AML-193 (cell line): ENCODE data around the gene SLC41A1.
A peak's percentile ranks its signal among the peaks of the same experiment; 100 is the strongest.

Experiments
- DNase-seq, 2 experiments: peaks; one replicate each; lab custom pipeline; 2025; lab: John Stamatoyannopoulos, UW

Gene SLC41A1

DNA sequence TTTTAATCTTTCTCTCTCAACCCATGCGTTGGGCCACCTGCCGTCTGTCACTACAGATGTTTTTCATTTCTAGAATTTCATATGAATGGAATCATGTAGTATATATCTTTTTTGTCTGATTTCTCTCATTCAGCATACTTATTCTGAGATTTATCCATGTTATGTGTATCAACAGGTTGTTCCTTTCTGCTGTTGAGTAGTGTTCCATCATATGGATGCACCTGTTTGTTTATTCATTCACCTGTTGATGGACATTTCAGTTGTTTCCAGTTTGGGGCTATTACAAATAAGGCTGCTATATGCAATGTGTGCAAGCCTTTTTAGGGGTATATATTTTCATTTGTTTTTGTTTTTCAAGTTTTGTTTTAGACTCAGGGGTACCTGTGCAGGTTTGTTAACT, 9.4 kb upstream of the SLC41A1 start:
- no peak for DNase-seq

DNA sequence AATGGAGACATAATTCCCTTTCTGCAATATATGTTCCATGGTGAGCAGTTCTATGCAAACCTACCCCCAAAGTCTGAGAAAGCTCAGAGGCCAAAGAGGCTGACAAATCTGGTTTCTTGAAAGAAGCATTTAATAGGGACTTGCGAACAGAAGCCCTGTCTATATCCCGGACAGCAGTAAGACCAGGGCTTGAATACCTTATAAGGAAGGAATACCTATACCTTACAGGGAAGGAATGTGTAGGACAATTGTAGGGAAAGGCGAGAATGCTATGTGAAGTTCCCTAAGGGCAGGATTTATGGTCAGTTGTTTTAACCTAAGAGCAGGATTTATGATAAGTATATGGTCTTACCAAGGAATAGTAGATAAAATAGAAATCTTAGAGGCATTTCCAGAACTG, 5.0 kb upstream of the SLC41A1 start:
- DNase-seq = no peak

DNA sequence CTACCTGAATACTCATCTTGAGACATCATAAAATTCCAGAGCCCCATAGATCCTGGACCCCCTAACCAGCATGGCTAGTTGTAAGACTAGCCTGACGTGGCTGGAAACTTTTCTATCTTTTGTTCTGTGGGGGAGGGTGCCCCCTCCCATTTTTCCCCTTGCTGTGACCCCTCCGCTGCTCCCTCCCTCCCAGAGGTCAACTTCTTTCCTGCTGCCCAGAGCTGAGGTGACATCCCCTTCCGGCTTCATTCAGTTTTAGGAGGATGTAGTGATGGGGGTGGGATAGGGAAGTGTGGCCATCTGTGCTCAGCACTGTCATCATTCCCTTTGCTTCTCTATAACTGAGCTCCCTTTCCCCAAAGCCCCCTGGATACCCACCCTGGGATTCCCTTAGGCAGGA, 4.4 kb upstream of the SLC41A1 start:
- DNase-seq = no peak

- no peak for DNase-seq
Measured at GRCh38 chr1:205813755-205814058, 709 bp upstream of the SLC41A1 start.

DNA sequence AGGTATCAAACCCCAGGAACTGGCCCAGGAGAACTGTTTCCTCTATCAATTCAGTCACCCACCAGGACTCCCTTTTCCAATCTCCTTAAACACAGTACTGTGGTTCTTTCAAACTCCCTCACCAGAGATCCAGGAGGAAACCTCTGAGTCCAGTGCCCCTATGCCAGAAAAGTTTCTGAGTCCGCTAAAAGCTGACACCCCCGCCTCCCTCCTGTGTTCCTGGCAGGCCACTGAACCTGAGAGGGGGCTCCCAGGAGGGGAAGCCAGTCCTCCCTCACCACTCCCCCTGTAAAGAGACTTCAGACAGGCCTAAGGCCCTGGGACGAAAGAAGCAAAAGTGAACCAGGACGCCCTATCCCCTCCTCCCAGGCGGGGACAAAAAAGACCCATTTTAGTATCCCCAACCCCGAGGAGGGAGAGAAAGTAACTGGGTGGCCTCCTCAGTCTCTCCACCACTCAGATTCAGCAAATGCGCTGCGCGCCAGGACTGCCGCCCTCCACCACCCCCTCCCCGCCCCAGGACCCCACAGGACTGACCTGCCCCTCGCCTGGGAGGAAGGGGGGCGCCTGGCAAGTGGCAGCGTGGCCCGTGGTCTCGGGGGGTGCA, 624 bp downstream of the SLC41A1 start:
- no peak for DNase-seq

DNA sequence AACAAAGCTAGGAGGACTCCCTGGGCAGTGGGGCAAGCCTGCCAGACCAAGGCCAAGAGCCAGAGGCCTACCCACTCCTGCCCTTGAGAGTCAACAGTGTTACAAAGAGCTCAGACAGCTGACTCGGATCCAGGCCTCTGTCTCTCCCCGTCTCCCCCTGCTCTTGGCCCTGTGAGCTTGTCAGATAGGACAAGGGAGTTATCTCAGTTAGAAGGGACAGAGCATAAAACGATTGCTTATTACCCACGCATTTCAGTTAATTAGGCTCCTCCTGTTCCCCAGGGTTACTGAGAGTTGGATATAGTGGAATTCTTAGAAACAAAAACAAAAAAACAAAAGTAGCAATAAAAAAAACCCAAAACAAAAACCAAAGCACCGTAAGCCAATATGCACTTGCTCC, 1.3 kb downstream of the SLC41A1 start:
- DNase-seq = no peak

DNA sequence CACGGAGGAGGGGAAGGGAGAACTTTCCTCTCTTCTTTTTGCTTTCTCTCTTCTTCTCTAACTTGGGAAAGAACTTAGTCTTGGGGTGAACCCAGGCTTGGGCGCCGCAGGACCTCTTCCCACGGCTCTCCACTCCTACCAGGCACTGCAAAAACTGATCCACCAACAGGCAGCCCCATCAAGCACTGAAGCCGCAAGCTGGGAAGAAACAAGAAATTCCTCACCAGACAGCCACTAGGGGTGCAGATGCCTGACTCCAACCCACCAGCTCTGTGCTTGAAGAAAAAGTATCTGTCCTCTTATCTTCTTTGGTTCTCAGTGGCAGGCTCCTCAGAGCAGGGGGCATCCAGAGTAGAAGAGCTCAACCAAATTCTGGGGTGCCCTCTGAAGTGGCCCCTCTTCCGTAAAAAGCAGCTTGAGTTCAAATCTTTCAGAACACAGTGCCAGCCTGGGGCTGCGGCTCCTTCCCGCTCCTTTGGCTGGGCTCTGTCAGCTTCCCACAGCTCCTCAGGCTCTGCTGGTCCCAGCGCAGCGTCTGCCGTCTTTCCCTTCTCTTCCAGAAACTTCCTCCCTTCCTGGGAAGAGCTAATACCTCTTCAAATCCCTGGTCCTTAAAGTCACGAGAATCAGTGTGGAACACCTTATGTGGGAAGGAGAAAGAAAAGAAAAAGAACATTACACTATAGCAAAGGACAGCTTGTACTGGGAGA, 2.4 kb downstream of the SLC41A1 start:
- DNase-seq = no peak

GRCh38 chr1:205809942-205810345, 3.1 kb downstream of the SLC41A1 start:
- DNase-seq = no peak

DNA sequence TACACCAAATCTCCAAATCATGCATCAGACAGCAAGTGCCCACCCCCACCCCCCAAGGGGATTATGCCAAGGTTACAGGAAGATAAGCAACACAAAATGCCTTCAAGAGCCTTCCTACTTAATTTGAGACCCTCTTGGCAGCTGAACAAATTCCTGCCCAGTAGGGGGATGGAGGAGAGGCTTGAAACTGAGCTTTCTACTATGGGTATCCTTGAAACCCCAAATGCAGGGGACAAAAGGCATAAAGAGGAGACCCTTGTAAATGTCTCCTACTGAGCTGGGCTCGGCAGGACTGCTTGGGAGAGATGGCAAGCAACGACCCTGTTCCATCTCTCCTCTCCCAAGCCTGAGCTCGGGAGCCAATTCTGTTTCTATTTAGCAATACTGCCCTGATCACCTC, 3.5 kb downstream of the SLC41A1 start:
- no peak for DNase-seq

- DNase-seq = no peak
Measured at GRCh38 chr1:205805082-205805711, 7.8 kb downstream of the SLC41A1 start.

DNA sequence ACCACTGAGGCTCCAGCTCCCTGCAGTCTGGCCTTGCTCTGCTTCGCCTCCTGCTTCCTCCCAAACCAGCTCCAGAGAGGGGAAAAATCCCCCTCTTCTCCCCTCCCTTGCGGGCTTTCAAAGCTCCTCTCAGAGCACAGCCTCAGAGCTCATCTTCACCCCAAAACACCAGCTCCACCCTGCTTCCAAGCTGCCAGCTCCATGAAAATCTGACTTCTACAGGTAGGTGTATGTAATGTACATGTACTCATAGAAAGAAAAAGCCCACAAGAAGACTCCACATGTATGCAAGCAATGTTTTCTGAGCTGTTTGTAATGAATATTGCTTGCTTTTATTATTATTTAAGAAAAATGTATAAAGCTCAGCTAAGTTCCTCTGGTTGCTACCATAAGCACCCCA, 8.4 kb downstream of the SLC41A1 start:
- no peak for DNase-seq

GRCh38 chr1:205803986-205804385, 9.0 kb downstream of the SLC41A1 start:
- no peak for DNase-seq

DNA sequence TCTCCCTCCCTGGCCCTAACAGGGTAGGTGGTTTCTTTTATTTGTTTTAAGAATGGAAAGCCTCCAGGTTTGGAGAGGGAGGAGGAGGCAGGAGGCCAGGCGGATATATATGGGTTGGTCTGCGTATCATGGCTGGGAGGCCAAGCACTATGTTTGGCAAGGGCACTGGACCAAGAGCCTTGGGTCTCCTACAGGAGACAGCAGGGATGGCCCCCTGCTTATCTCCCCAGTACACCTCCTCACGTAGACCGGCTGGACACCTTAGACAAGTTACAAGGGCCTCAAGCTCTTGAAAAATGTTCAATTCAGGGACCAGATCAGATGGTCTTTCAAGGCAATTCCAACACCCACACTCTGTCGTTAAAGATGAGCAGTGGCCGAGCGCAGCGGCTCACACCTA, 10.9 kb downstream of the SLC41A1 start:
- DNase-seq = no peak

DNA sequence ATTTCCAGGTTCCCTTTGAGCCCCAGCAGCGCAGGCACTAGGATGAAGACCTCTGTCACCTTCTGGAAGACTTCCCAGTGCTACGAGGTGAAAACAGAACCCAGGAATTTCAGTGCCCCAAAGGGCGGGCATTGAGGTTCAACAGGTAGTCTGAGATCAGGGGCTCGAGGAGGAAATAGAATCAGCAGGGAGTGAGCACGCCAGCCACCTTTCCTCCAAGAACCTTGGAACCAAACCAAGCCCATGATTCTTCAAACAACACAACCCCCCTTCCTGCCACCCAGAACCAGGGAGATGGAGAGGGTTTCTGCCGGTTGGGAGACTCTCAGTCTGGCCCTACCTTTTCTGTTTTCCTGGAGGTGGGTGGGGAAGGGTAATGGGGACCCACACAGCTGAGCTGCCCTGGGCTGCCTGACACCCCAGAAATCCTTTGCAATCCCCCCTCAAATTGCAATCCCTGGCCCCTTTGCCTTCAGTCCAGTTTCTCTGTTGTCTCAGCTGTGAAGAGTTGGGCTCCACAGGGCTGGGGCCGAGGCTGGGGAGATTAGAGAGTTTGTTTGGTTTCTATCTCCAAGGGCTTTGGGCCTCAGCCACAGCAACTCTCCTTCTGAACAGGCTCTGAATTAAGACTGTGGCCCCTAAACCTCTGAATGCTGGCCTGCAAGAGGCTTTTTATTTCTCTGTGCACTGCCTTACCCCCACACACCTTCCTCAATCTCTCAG, 11.9 kb downstream of the SLC41A1 start:
- DNase-seq = no peak

DNA sequence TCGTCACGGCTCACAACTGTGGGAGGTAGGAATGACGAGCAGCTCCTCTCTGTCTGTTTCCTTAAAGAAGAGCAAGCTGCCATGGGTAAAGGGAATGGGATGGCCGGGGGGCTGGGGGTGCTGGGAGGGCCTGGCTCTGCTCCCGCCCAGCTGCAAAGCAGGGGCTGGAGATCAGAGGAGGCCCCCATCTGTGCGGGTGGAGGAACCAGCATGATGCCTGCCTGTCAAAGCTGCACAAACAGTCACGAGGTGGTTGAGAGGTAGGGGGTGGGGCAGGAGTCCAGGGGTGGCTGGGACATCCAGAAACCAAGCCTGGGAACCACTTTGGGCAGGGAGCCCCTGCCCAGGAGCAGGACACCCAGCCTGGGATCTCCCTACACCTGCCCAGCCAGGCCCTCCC, 12.6 kb downstream of the SLC41A1 start:
- no peak for DNase-seq

- no peak for DNase-seq
Measured at GRCh38 chr1:205798577-205798976, 14.4 kb downstream of the SLC41A1 start.

GRCh38 chr1:205797168-205797567, 15.8 kb downstream of the SLC41A1 start:
- DNase-seq = no peak

- no peak for DNase-seq
Measured at GRCh38 chr1:205794011-205794730, 18.8 kb downstream of the SLC41A1 start.

DNA sequence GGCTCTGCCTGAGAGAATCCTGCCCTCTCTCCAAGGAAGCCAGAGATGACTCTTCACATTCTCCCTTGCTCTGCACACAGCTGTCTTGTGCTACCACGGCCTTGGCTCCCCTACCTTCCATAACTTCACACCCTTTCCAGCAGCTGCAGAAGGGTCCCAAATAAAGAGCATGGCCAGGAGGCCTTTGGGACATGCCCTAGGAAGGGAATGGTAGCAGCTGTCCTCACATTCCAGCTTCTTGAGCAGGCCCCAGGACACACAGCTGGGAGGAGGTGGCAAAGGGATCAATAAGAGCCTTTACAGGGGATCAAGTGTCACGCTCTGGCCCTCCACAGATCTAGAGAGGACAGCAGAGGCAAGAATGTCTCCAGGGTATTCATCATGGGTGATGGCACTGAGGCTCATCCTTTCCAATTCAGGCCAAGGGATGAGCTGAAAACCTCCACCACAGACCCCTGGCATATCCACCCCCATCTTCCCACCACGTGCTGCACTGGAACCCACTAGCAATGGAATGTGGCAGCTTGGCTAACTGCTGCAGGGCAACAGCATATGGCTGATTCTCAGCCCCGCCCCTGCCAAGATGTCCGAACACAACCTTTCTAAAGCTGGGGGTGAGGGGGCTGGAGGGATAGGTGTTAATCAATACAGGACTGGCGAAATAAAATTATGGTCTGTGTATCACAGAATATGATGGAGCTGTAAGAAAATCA, 19.9 kb downstream of the SLC41A1 start:
- no peak for DNase-seq

- no peak for DNase-seq
Measured at GRCh38 chr1:205792481-205792881, 20.5 kb downstream of the SLC41A1 start.

GRCh38 chr1:205791568-205792180, 21.3 kb downstream of the SLC41A1 start:
- DNase-seq = peak; percentile 60 to 70
